Measurements from ENCODE around the gene CD2AP. TPM values are rescaled to one million over a fixed set of nuclear protein-coding genes. Genes with fewer than 3 reads are reported as not detected.

Gene CD2AP
- total RNA-seq, 1 experiment from 2014 or later: 43.8 TPM

GRCh38 chr6:47475319-47475816, 2.2 kb upstream of the CD2AP start:
- Histone ChIP-seq H3K27ac (ENCODE audit: low read depth, low read length) (no peak overlapping the region), H3K4me2 (ENCODE audit: low read length) (no peak overlapping the region), H3K9me2 (ENCODE audit: insufficient read depth) (no peaks in the 10 kb centered on the region), H3K9ac (ENCODE audit: low read length) (no peak overlapping the region), H3K4me3 (replicated peaks in 1 of 2; ENCODE audit: low read depth in 1 of 2, low read length in 2 of 2) (no peak overlapping the region), H2AFZ (ENCODE audit: low read depth, low read length, poor library complexity, severe bottlenecking) (no peak overlapping the region), H3K4me1 (ENCODE audit: control insufficient read depth in 1 of 2, insufficient read depth in 2 of 2, low read length in 2 of 2) (peaks cover under 1 to 20% of the 10 kb centered on the region in 2 experiments; a peak in 3 of 4 replicates), H3K9me3 (ENCODE audit: control insufficient read depth in 1 of 2, insufficient read depth in 1 of 2, low read depth in 1 of 2, low read length in 2 of 2) (no peaks in the 10 kb centered on the region), H4K20me1 (ENCODE audit: insufficient read depth) (peaks cover 5% of the 10 kb centered on the region; the same call in 1 of the 2 replicates), H3K79me2 (ENCODE audit: insufficient read depth, low read length) (peaks cover 25% of the 10 kb centered on the region), H3K27me3 (ENCODE audit: insufficient read depth, low read length) (no peaks in the 10 kb centered on the region), H3K36me3 (ENCODE audit: control insufficient read depth in 1 of 2, insufficient read depth in 2 of 2, low read length in 2 of 2) (no peaks in the 10 kb centered on the region)
- no peak for DNase-seq (ENCODE audit: low read depth, low spot score)
- TF ChIP-seq YY1 (IDR thresholded peaks at IDR 0.05; ENCODE audit: extremely low read depth, insufficient replicate concordance, low read depth, low read length): no peak
- TF ChIP-seq SRF (IDR thresholded peaks at IDR 0.05; ENCODE audit: low read depth): no peak
- TF ChIP-seq SIN3A (IDR thresholded peaks at IDR 0.05; ENCODE audit: low read depth): no peak
- no peak for TF ChIP-seq ZNF274 (IDR thresholded peaks at IDR 0.05; ENCODE audit: low read depth, low read length)
- TF ChIP-seq EGR1 (IDR thresholded peaks at IDR 0.05; ENCODE audit: low read depth): no peak
- TF ChIP-seq CTCF (IDR thresholded peaks at IDR 0.05 in 2 of 3, conservative IDR thresholded peaks at IDR 0.05 in 1 of 3; ENCODE audit: borderline replicate concordance in 1 of 3, insufficient read depth in 1 of 3, low read depth in 2 of 3, low read length in 2 of 3): no peak
- TF ChIP-seq FOSL1 (IDR thresholded peaks at IDR 0.05; ENCODE audit: low read depth): no peak
- no peak for TF ChIP-seq SP1 (IDR thresholded peaks at IDR 0.05; ENCODE audit: low read depth)
- TF ChIP-seq ZBTB33 (IDR thresholded peaks at IDR 0.05; ENCODE audit: extremely low read depth, insufficient replicate concordance, low read length): no peak
- TF ChIP-seq POLR2A (IDR thresholded peaks at IDR 0.05; ENCODE audit: borderline replicate concordance, extremely low read depth, insufficient read depth, insufficient read length): no peak
- TF ChIP-seq TCF7L2 (IDR thresholded peaks at IDR 0.05; ENCODE audit: borderline replicate concordance, extremely low read depth, insufficient read depth, insufficient read length): no peak
- no peak for TF ChIP-seq ZFX (IDR thresholded peaks at IDR 0.05)
- no peak for TF ChIP-seq JUND (IDR thresholded peaks at IDR 0.05)
- no peak for ATAC-seq
- POLR2A ChIA-PET: no interaction called here
- CTCF ChIA-PET: no interaction called here
- BruUV-seq (replicated peaks): no TSS peak
- intact Hi-C loops (cut with micrococcal nuclease): no loop called here
- RAD21 ChIA-PET (ENCODE audit: low non-redundant PET in 1 of 2, low total read pairs in 2 of 2, uncharacterized antibody in 2 of 2, unreplicated experiment in 2 of 2): no interaction called here
